ENCODE data around the gene C1orf159.

GRCh38 chr1:1088029-1088800, 27.7 kb downstream of the C1orf159 start:
- TF ChIP-seq CTCF (IDR thresholded peaks at IDR 0.05; ENCODE audit: poor library complexity) (no peak), EZH2 (IDR thresholded peaks at IDR 0.05; ENCODE audit: borderline replicate concordance) (no peak)
